Stomach (tissue), 9 donors: ENCODE measurements around the gene CTNNA1. TPM values are rescaled to one million over a fixed set of nuclear protein-coding genes. Genes with fewer than 3 reads are reported as not detected.

Experiments
- DNase-seq, 2 donors: peaks; one replicate each; pipeline versions ENCODE4 v3.0.0 to v3.0.0-alpha.2; 2013 to 2019
- H3K27ac ChIP-seq, 5 donors: fragments of 200-600 bp in 4 of 5; sonication (generic) in 4 of 5; one replicate each; pipeline ENCODE4 v1.5.1; 2013 to 2019; ENCODE audit warnings: mild to moderate bottlenecking in 1 of 5, moderate library complexity in 1 of 5
- H3K27me3 ChIP-seq, 3 donors: fragments of 200-600 bp; sonication (generic); one replicate each; pipeline ENCODE4 v1.5.1; 2017 to 2019; ENCODE audit warnings: mixed run types in 1 of 3
- H3K36me3 ChIP-seq, 4 donors: fragments of 200-600 bp; sonication (generic); 1 replicate in 3 of 4; 2 replicates in 1 of 4; pipeline ENCODE4 v1.5.1; 2016 to 2019
- H3K4me1 ChIP-seq, 4 donors: fragments of 200-600 bp; sonication (generic); one replicate each; pipeline ENCODE4 v1.5.1; 2016 to 2019
- H3K4me3 ChIP-seq, 4 donors: fragments of 200-600 bp; sonication (generic) in 3 of 4; one replicate each; pipeline ENCODE4 v1.5.1; 2016 to 2019; ENCODE audit warnings: mild to moderate bottlenecking in 1 of 4
- H3K9me3 ChIP-seq, 4 donors: fragments of 200-600 bp; sonication (generic); one replicate each; pipeline ENCODE4 v1.5.1; 2016 to 2019
- CTCF ChIP-seq, 7 experiments: fragments of 450-650 bp in 4 of 7; fragments of 200-600 bp in 3 of 7; sonication (generic) in 3 of 7; IDR thresholded peaks; one replicate each; pipeline ENCODE4 v1.5.1; 2016 to 2019; ENCODE audit warnings: antibody characterized with exemption in 7 of 7, control low read depth in 2 of 7, mild to moderate bottlenecking in 1 of 7
- EP300 ChIP-seq: sonication (generic); formaldehyde crosslinking; IDR thresholded peaks from one replicate; pipeline ENCODE4 v1.6.1; 2017; ENCODE audit warnings: antibody characterized with exemption
- POLR2A ChIP-seq, 4 donors: fragments of 450-650 bp; IDR thresholded peaks; one replicate each; pipeline ENCODE4 v1.6.1; 2016; ENCODE audit warnings: antibody characterized with exemption in 4 of 4, control low read depth in 2 of 4, mild to moderate bottlenecking in 1 of 4, moderate library complexity in 1 of 4
- POLR2AphosphoS5 ChIP-seq, 3 donors: sonication (generic); formaldehyde crosslinking; IDR thresholded peaks; one replicate each; pipeline ENCODE4 v1.6.1; 2016; ENCODE audit warnings: antibody characterized with exemption in 3 of 3
- WGBS, 5 donors: extraction: QIAGEN DNeasy Blood & Tissue Kit in 3 of 5; methylation state at CpG; one replicate each; pipeline versions ENCODE4 v1.1.5 to v1.1.7; 2013 to 2018; 5-methylcytosine and 5-hydroxymethylcytosine counted together
- intact Hi-C: fragments of 100-400 bp; cut with DNase I; formaldehyde crosslinking; loops from one replicate; pipeline ENCODE4 v1.15.1; 2023; ENCODE audit warnings: low total_unique reads
- polyA plus RNA-seq, 3 donors: library from polyadenylated mRNA; stranded (reverse); fragments of 200-250 nt; gene quantifications; one replicate each; pipeline ENCODE4 v1.2.3, GENCODE V29; 2013
- total RNA-seq, 5 donors: library from RNA; depleted of rRNA; stranded (reverse); fragments of >200 nt; gene quantifications; one replicate each; pipeline versions ENCODE4 v1.1.0 to v1.2.3, GENCODE V29; 2014 to 2016
- donor health status: healthy with polysubstance abuse.
- donor health status: Bipolar disorder and iron deficiency.
- donor health status: healthy.

The CTNNA1 gene
- total and polyA plus RNA-seq, 8 donors: 88.7 to 531 (median 214) TPM

- no peak overlapping the region for H3K27ac ChIP-seq
- TF ChIP-seq POLR2AphosphoS5 (IDR thresholded peaks at IDR 0.05): no peak
- TF ChIP-seq POLR2A (IDR thresholded peaks at IDR 0.05): no peak
- TF ChIP-seq CTCF (IDR thresholded peaks at IDR 0.05): no peak
- TF ChIP-seq EP300: no peak
- DNase-seq: no peak
- no peaks in the 10 kb centered on the region for H3K9me3 ChIP-seq
- no peak overlapping the region for H3K4me3 ChIP-seq
- intact Hi-C loops: no loop called here
- H3K36me3 ChIP-seq: peaks cover 0 to 58% (median 28%) of the 10 kb centered on the region in 4 donors
- 70 to 88% (median 75%) methylated on average over 3 of the region's 3 CpGs for WGBS, 5 donors
- H3K27me3 ChIP-seq: no peaks in the 10 kb centered on the region
- peaks cover 0 to 56% (median 25%) of the 10 kb centered on the region in 4 donors for H3K4me1 ChIP-seq
Observed at GRCh38 chr5:138820695-138821094, 67.5 kb downstream of the CTNNA1 start.

- WGBS, 5 donors: 64 to 74% (median 66%) methylated on average over 7 of the region's 7 CpGs
- TF ChIP-seq POLR2A (IDR thresholded peaks at IDR 0.05): no peak
- TF ChIP-seq CTCF (IDR thresholded peaks at IDR 0.05): no peak
- TF ChIP-seq POLR2AphosphoS5 (IDR thresholded peaks at IDR 0.05): no peak
- no peak for TF ChIP-seq EP300
- Histone ChIP-seq H3K27ac (peak overlapping the region in 1 of 5 donors; percentile 4), H3K9me3 (no peaks in the 10 kb centered on the region), H3K4me3 (no peak overlapping the region), H3K27me3 (no peaks in the 10 kb centered on the region), H3K36me3 (peaks cover 11 to 63% (median 45%) of the 10 kb centered on the region in 4 donors), H3K4me1 (peaks cover 0 to 46% (median 16%) of the 10 kb centered on the region in 4 donors)
- no peak for DNase-seq
- intact Hi-C loops: no loop called here
Observed at GRCh38 chr5:138824516-138824915, 71.3 kb downstream of the CTNNA1 start.

- no peak overlapping the region for H3K4me3 ChIP-seq
- peaks cover 0 to 42% (median 12%) of the 10 kb centered on the region in 4 donors for H3K4me1 ChIP-seq
- H3K36me3 ChIP-seq: peaks cover 11 to 63% (median 48%) of the 10 kb centered on the region in 4 donors
- 47 to 65% (median 53%) methylated on average over 5 of the region's 5 CpGs for WGBS, 5 donors
- H3K27me3 ChIP-seq: no peaks in the 10 kb centered on the region
- intact Hi-C loops: no loop called here
- no peaks in the 10 kb centered on the region for H3K9me3 ChIP-seq
- peak in 4 of 7 experiments; percentile 24 to 61 (median 47) for TF ChIP-seq CTCF (IDR thresholded peaks at IDR 0.05)
- TF ChIP-seq POLR2A (IDR thresholded peaks at IDR 0.05): no peak
- no peak for TF ChIP-seq POLR2AphosphoS5 (IDR thresholded peaks at IDR 0.05)
- H3K27ac ChIP-seq: peak overlapping the region in 1 of 5 donors; percentile 4
- DNase-seq: no peak
Observed at GRCh38 chr5:138824924-138825863, 72.0 kb downstream of the CTNNA1 start.

GRCh38 chr5:138828556-138828955 lies 75.3 kb downstream of the CTNNA1 start:
- no peak overlapping the region for H3K4me3 ChIP-seq
- H3K27ac ChIP-seq: no peak overlapping the region
- H3K4me1 ChIP-seq: peaks cover 0 to 31% (median 15%) of the 10 kb centered on the region in 4 donors
- peaks cover 11 to 72% (median 47%) of the 10 kb centered on the region in 4 donors for H3K36me3 ChIP-seq
- intact Hi-C loops: no loop called here
- H3K27me3 ChIP-seq: no peaks in the 10 kb centered on the region
- H3K9me3 ChIP-seq: no peaks in the 10 kb centered on the region
- DNase-seq: no peak
- TF ChIP-seq EP300 (no peak), POLR2A (IDR thresholded peaks at IDR 0.05) (no peak), POLR2AphosphoS5 (IDR thresholded peaks at IDR 0.05) (no peak), CTCF (IDR thresholded peaks at IDR 0.05) (no peak)
- 74 to 88% (median 86%) methylated on average over 4 of the region's 4 CpGs for WGBS, 5 donors
